ENCODE measurements around the gene POU2F3. TPM values are rescaled to one million over a fixed set of nuclear protein-coding genes. Genes with fewer than 3 reads are reported as not detected.

Gene POU2F3
- total RNA-seq, 2 donors from 2014 or later, result 0.26 TPM; not detected in 1

DNA sequence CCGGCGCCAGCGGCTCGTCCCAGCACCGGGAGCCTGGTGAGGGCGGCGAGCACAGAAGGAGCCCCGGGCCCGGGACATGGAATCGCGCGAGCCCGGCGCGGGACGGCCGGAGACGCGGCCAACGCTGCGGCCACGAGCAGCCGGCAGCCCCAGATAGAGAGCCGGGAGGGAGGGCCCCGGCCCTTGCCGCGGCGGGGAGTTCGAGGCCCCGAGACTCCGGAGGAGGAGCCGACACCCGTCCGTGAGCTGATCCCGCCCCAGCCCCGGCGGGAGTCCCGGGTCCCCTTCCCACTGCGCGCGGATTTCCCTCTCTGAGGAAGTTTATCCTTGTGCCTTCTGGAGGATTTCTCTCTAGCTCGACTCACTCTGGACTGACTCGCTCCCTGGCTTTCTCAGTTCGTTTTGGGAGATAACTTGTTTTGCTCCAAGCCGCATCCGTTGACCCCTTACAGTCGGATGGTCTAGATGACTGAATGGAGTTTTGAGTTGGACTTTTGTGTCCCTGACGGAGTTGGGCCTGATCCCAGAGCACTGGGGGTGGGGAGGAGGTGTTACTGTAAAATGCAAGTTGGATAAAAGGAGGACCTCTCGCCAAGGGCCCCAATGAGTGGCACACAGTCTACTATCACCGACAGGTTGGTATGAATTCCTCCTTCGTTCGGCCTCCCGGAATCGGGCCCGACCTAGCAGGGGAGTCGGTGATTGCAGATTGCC lies 96.9 kb downstream of the POU2F3 start:
- no peaks in the 10 kb centered on the region for H3K36me3 ChIP-seq (replicated peaks in 1 of 2; ENCODE audit: insufficient read depth in 1 of 2, low read depth in 2 of 2)
- H3K9me3 ChIP-seq, result no peaks in the 10 kb centered on the region
- H3K4me3 ChIP-seq, result peak overlapping the region; percentile 73 to 89
- H3K4me1 ChIP-seq, result peaks cover 51% of the 10 kb centered on the region
- intact Hi-C loops (cut with DNase I), result no loop called here
- no peaks in the 10 kb centered on the region for H3K27me3 ChIP-seq
- WGBS, 2 donors, result 0% methylated on average over 12 to 56 of the region's 56 CpGs
- ATAC-seq (peak; percentile 12), DNase-seq (peak; percentile 43 to 56 (median 50))
- TF ChIP-seq, protein P1, sequence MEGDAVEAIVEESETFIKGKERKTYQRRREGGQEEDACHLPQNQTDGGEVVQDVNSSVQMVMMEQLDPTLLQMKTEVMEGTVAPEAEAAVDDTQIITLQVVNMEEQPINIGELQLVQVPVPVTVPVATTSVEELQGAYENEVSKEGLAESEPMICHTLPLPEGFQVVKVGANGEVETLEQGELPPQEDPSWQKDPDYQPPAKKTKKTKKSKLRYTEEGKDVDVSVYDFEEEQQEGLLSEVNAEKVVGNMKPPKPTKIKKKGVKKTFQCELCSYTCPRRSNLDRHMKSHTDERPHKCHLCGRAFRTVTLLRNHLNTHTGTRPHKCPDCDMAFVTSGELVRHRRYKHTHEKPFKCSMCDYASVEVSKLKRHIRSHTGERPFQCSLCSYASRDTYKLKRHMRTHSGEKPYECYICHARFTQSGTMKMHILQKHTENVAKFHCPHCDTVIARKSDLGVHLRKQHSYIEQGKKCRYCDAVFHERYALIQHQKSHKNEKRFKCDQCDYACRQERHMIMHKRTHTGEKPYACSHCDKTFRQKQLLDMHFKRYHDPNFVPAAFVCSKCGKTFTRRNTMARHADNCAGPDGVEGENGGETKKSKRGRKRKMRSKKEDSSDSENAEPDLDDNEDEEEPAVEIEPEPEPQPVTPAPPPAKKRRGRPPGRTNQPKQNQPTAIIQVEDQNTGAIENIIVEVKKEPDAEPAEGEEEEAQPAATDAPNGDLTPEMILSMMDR (IDR thresholded peaks at IDR 0.05), result no peak
- TF ChIP-seq POLR2A (IDR thresholded peaks at IDR 0.05), result no peak
- peak overlapping the region; percentile 89 to 96 (median 95) for H3K27ac ChIP-seq

DNA sequence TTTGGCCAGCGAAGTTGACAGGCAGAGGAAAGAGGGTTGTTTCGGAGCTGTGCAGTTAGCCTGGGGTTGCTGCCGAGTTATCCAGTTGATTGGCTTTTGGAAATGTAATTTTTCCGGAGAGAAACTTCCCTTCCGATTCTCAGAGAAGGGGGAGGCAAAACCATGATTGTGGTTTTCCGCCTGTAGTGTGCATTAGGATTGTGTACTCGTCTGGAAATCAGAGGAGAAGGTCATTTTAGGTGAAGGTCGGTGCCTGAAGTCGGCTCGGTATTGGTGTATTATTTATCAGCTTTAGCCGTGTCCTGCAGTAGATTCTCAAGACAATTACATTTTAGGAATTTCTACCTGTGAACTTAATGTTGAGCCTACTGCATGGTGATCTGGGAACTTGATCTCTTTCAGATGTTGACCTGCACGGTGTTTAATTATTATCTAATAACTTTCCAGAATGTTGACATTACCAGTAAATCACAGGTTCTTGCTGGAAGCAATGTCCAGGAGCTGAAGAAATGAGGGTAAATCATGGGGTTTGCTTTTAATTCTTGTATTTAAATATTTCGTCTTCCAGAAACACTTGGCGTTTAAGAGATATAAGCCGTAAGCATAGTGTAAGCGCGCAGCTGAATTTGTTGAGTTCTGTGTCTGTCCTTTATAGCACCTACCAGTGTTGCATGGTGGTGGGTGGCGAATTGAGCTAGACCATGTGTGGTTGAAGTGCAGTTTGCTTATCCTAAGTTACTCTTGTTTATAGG lies 97.6 kb downstream of the POU2F3 start:
- Histone ChIP-seq H3K27ac (peak overlapping the region; percentile 89 to 96 (median 95)), H3K9me3 (no peaks in the 10 kb centered on the region), H3K4me1 (peaks cover 50% of the 10 kb centered on the region), H3K27me3 (no peaks in the 10 kb centered on the region), H3K36me3 (replicated peaks in 1 of 2; ENCODE audit: insufficient read depth in 1 of 2, low read depth in 2 of 2) (no peaks in the 10 kb centered on the region), H3K4me3 (peak overlapping the region; percentile 73 to 89)
- peak in 2 of 4 donors; percentile 42 to 53 for DNase-seq
- TF ChIP-seq, protein P1 (IDR thresholded peaks at IDR 0.05), result no peak
- TF ChIP-seq POLR2A (IDR thresholded peaks at IDR 0.05), result peak in 1 of 3 donors; percentile 27
- whole genome bisulfite sequencing, 2 donors, result 2 to 5% methylated on average over 18 of the region's 18 CpGs
- no peak for ATAC-seq
- intact Hi-C loops (cut with DNase I), result no loop called here

DNA sequence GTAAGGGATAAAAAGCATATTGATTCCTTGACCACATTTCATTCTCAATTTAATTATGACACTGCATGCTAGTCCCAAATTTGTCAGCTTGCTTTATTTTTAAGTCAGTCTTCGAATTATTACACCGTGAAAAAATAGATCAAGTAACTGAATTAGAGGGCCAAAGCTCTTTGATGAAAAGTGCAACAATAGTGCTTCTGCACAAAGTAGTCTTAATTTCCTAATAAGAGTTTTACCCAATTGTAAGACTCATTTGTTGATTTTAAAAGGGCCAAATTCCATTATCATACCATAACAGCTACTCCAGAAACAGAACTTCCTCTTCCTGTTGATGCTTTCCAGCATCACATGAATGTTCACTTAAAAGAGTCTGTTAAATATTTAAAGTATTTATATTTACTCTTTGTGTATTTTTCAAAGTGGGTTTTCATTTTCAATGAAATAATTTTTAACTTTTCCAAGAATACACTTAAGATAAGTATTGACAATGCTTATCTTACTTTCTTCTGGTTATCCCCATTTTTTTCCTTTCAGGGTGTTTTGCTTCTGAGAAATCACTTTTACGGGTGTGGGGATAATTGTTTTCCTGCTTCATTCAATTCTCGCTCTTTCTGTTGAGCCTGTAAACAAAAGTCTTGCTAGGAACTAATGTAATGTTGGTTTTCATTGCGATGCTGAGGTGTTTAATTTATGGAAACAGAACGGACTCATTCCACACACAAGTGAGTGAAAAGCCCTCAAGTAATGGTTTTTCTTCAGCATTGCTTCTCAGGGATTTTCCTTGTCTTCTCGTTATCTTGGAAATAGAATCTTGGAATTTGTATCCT lies 98.4 kb downstream of the POU2F3 start:
- TF ChIP-seq POLR2A (IDR thresholded peaks at IDR 0.05), result no peak
- TF ChIP-seq, protein P1 (IDR thresholded peaks at IDR 0.05), result no peak
- Histone ChIP-seq H3K9me3 (no peaks in the 10 kb centered on the region), H3K27ac (peak overlapping the region; percentile 89 to 96 (median 95)), H3K4me3 (peak overlapping the region in 1 of 2 donors; percentile 73), H3K27me3 (no peaks in the 10 kb centered on the region), H3K36me3 (replicated peaks in 1 of 2; ENCODE audit: insufficient read depth in 1 of 2, low read depth in 2 of 2) (no peaks in the 10 kb centered on the region), H3K4me1 (peaks cover 51% of the 10 kb centered on the region)
- no peak for DNase-seq
- intact Hi-C loops (cut with DNase I), result no loop called here
- WGBS, 2 donors, result 15 to 22% methylated on average over 7 of the region's 7 CpGs
- ATAC-seq, result no peak

DNA sequence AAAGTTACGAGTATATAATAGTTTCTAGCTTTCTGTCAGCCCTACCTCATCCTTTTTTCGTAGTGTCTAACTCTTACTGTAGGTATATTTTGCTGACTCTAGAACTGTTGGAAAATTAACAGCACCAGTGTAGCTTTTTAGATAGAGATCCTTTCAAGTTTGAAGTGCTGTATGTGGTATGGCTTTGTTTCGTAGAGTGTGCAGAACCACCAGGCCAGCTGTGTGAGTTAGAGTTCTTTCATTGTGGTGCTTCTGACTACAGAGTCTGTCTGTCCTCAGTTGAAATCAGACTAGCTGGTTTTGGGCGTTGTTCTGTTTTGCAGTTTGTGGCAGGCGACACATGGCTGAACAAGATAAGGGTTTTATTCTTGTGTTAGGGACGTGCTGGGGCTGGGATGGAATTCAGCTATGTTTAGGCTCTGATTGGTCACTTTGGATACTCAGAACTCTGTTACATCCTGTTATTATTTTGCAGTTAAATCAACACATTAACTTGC lies 99.5 kb downstream of the POU2F3 start:
- no peaks in the 10 kb centered on the region for H3K9me3 ChIP-seq
- ATAC-seq, result no peak
- 14 to 17% methylated on average over 6 of the region's 6 CpGs for WGBS, 2 donors
- no peak overlapping the region for H3K4me3 ChIP-seq
- H3K36me3 ChIP-seq (replicated peaks in 1 of 2; ENCODE audit: insufficient read depth in 1 of 2, low read depth in 2 of 2), result no peaks in the 10 kb centered on the region
- peak in 1 of 4 donors; percentile 16 for DNase-seq
- intact Hi-C loops (cut with DNase I), result no loop called here
- peak overlapping the region in 1 of 4 donors; percentile 95 for H3K27ac ChIP-seq
- TF ChIP-seq, protein P1 (IDR thresholded peaks at IDR 0.05), result no peak
- TF ChIP-seq POLR2A (IDR thresholded peaks at IDR 0.05), result no peak
- H3K27me3 ChIP-seq, result no peaks in the 10 kb centered on the region
- H3K4me1 ChIP-seq, result peaks cover 62% of the 10 kb centered on the region

Data from body of pancreas (tissue), 4 donors.